OCI-LY3 (cell line): ENCODE measurements around the gene SEMA5A.

Source experiments
- H2AFZ ChIP-seq: fragments of 200-600, 300-600 bp; shearing (Covaris generic); 2 replicates; pipeline ENCODE4 v1.6.0; 2014; ENCODE audit warnings: antibody characterized with exemption, low read depth, low read length
- H3K27ac ChIP-seq: fragments of 200-600, 300-600 bp; sonication (generic); 2 replicates; pipeline ENCODE4 v1.5.1; 2014; ENCODE audit warnings: mild to moderate bottlenecking, low read length, moderate library complexity, mixed read lengths
- H3K27me3 ChIP-seq: fragments of 200-600, 300-600 bp; sonication (generic); 2 replicates; pipeline ENCODE4 v1.6.1; 2014; ENCODE audit warnings: low read depth, low read length, mixed read lengths
- H3K36me3 ChIP-seq: fragments of 200-600, 300-600 bp; sonication (generic); replicated peaks from 2 replicates; pipeline ENCODE3; 2014; ENCODE audit warnings: low read depth, low read length, mixed read lengths
- H3K4me1 ChIP-seq: fragments of 300-600, 200-600 bp; sonication (generic); 2 replicates; pipeline ENCODE4 v1.6.1; 2014; ENCODE audit warnings: low read length, mixed read lengths
- H3K4me2 ChIP-seq: fragments of 200-600, 300-600 bp; sonication (generic); 2 replicates; pipeline ENCODE4 v1.6.1; 2014; ENCODE audit warnings: low read length, mixed read lengths
- H3K4me3 ChIP-seq: fragments of 300-600, 200-600 bp; sonication (generic); 2 replicates; pipeline ENCODE4 v1.5.1; 2014; ENCODE audit warnings: antibody characterized with exemption, mild to moderate bottlenecking, low read length, moderate library complexity
- H3K79me2 ChIP-seq: fragments of 300-600, 200-600 bp; shearing (Covaris generic); 2 replicates; pipeline ENCODE4 v1.6.1; 2014; ENCODE audit warnings: mild to moderate bottlenecking, low read length, mixed read lengths
- H3K9ac ChIP-seq: fragments of 300-600, 200-600 bp; shearing (Covaris generic); 2 replicates; pipeline ENCODE4 v1.6.0; 2014; ENCODE audit warnings: mild to moderate bottlenecking, low read length, moderate library complexity
- H3K9me3 ChIP-seq: fragments of 200-600, 300-600 bp; shearing (Covaris generic); 2 replicates; pipeline ENCODE4 v1.6.1; 2014; ENCODE audit warnings: low read length, mixed read lengths; ENCODE audit not compliant: insufficient read depth
- H4K20me1 ChIP-seq: fragments of 200-600, 300-600 bp; sonication (generic); 2 replicates; pipeline ENCODE4 v1.6.1; 2016; ENCODE audit warnings: low read length, mixed read lengths; ENCODE audit not compliant: insufficient read depth
- CTCF ChIP-seq: fragments of 200-600, 300-600 bp; sonication (generic); IDR thresholded peaks from 2 replicates; pipeline ENCODE4 v1.5.1; 2014; ENCODE audit warnings: antibody characterized with exemption, low read length, low read depth
- EZH2phosphoT487 ChIP-seq: fragments of 200-600 bp; shearing (Covaris generic); IDR thresholded peaks from 2 replicates; pipeline ENCODE4 v1.6.1; 2018; ENCODE audit warnings: antibody characterized with exemption, mixed run types, low read depth

The SEMA5A gene

GRCh38 chr5:9329125-9329524 lies 216.8 kb downstream of the SEMA5A start:
- H4K20me1 ChIP-seq = no peaks in the 10 kb centered on the region
- TF ChIP-seq CTCF = no peak
- TF ChIP-seq EZH2phosphoT487 = no peak
- H3K27me3 ChIP-seq = no peaks in the 10 kb centered on the region

GRCh38 chr5:9325549-9325948 lies 220.3 kb downstream of the SEMA5A start:
- H3K4me2 ChIP-seq = no peak overlapping the region

More at GRCh38 chr5:9329125-9329524, 216.8 kb downstream of the SEMA5A start:
- Histone ChIP-seq H3K27ac (no peak overlapping the region), H2AFZ (no peak overlapping the region), H3K9ac (no peak overlapping the region), H3K4me2 (no peak overlapping the region), H3K79me2 (no peaks in the 10 kb centered on the region), H3K4me3 (no peak overlapping the region), H3K36me3 (no peaks in the 10 kb centered on the region), H3K4me1 (no peaks in the 10 kb centered on the region), H3K9me3 (no peaks in the 10 kb centered on the region)

GRCh38 chr5:9324348-9325077 lies 221.4 kb downstream of the SEMA5A start:
- H3K9me3 ChIP-seq = no peaks in the 10 kb centered on the region
- TF ChIP-seq CTCF = no peak
- TF ChIP-seq EZH2phosphoT487 = no peak

More at GRCh38 chr5:9325549-9325948, 220.3 kb downstream of the SEMA5A start:
- no peak overlapping the region for H2AFZ ChIP-seq
- H3K36me3 ChIP-seq = no peaks in the 10 kb centered on the region
- no peak overlapping the region for H3K27ac ChIP-seq
- H3K9me3 ChIP-seq = no peaks in the 10 kb centered on the region
- H4K20me1 ChIP-seq = no peaks in the 10 kb centered on the region
- H3K9ac ChIP-seq = no peak overlapping the region
- no peak overlapping the region for H3K4me3 ChIP-seq
- H3K79me2 ChIP-seq = no peaks in the 10 kb centered on the region
- no peak for TF ChIP-seq CTCF
- TF ChIP-seq EZH2phosphoT487 = no peak
- no peaks in the 10 kb centered on the region for H3K27me3 ChIP-seq
- H3K4me1 ChIP-seq = no peaks in the 10 kb centered on the region

GRCh38 chr5:9320652-9321051 lies 225.2 kb downstream of the SEMA5A start:
- Histone ChIP-seq H3K4me3 (no peak overlapping the region), H3K9ac (no peak overlapping the region), H3K4me2 (no peak overlapping the region), H3K27ac (no peak overlapping the region), H2AFZ (no peak overlapping the region), H3K36me3 (no peaks in the 10 kb centered on the region), H4K20me1 (no peaks in the 10 kb centered on the region), H3K79me2 (no peaks in the 10 kb centered on the region), H3K4me1 (no peaks in the 10 kb centered on the region), H3K9me3 (no peaks in the 10 kb centered on the region), H3K27me3 (no peaks in the 10 kb centered on the region)
- TF ChIP-seq EZH2phosphoT487 = no peak
- TF ChIP-seq CTCF = no peak

More at GRCh38 chr5:9324348-9325077, 221.4 kb downstream of the SEMA5A start:
- no peak overlapping the region for H3K9ac ChIP-seq
- H4K20me1 ChIP-seq = no peaks in the 10 kb centered on the region
- no peak overlapping the region for H3K27ac ChIP-seq
- no peaks in the 10 kb centered on the region for H3K36me3 ChIP-seq
- no peak overlapping the region for H3K4me3 ChIP-seq
- H3K79me2 ChIP-seq = no peaks in the 10 kb centered on the region
- no peaks in the 10 kb centered on the region for H3K4me1 ChIP-seq
- H2AFZ ChIP-seq = no peak overlapping the region
- no peaks in the 10 kb centered on the region for H3K27me3 ChIP-seq
- no peak overlapping the region for H3K4me2 ChIP-seq
